IMR-90 (cell line): Measurements from ENCODE around the gene TMC3. TPM values are rescaled to one million over a fixed set of nuclear protein-coding genes. Genes with fewer than 3 reads are reported as not detected.

Experiments
- ATAC-seq: fragments of 200-7000 bp; cut with Tn5 transposase; 2 replicates; pipeline ENCODE4 v1.9.1; 2020; ENCODE audit warnings: low read depth, mild to moderate bottlenecking, moderate library complexity
- BruUV-seq: library from RNA; stranded (reverse); fragments of 400-500 nt; replicated peaks from 2 replicates; lab custom pipeline; 2021; lab: Mats Ljungman, UMichigan
- CTCF ChIA-PET: fragments of 300-600 bp; formaldehyde crosslinking; extraction: SDS; loops from one replicate; lab custom pipeline; 2021; ENCODE audit warnings: antibody characterized with exemption; lab: Yijun Ruan, JAX
- POLR2A ChIA-PET: fragments of 300-600 bp; sonication (Branson Sonifier 250); formaldehyde crosslinking; loops from one replicate; lab custom pipeline; 2022; ENCODE audit warnings: antibody characterized with exemption; ENCODE audit not compliant: unreplicated experiment; lab: Charles Lee
- DNase-seq: peaks from one replicate; pipeline ENCODE4 v3.0.0; 2013
- H2AFZ ChIP-seq: replicated peaks from 2 replicates; pipeline ENCODE3; 2013; ENCODE audit warnings: low read length, mild to moderate bottlenecking; ENCODE audit not compliant: poor library complexity
- H2AK5ac ChIP-seq: 2 replicates; pipeline ENCODE4 v1.6.1; 2013; ENCODE audit warnings: low read depth, low read length, inconsistent platforms
- H2AK9ac ChIP-seq: replicated peaks from 2 replicates; pipeline ENCODE3; 2013; ENCODE audit warnings: mild to moderate bottlenecking, low read depth, low read length, moderate library complexity; ENCODE audit not compliant: poor library complexity
- H2BK120ac ChIP-seq: 2 replicates; pipeline ENCODE4 v1.6.1; 2013; ENCODE audit warnings: low read depth, low read length, inconsistent platforms
- H2BK15ac ChIP-seq: 3 replicates; pipeline ENCODE4 v1.6.1; 2013; ENCODE audit warnings: low read depth, low read length, inconsistent platforms
- H2BK20ac ChIP-seq: 2 replicates; pipeline ENCODE4 v1.6.1; 2013; ENCODE audit warnings: low read depth, mild to moderate bottlenecking, inconsistent platforms, low read length, moderate library complexity
- H2BK5ac ChIP-seq: 2 replicates; pipeline ENCODE4 v1.6.1; 2013; ENCODE audit warnings: mild to moderate bottlenecking, low read depth, low read length, inconsistent platforms; ENCODE audit not compliant: poor library complexity, severe bottlenecking
- H3K14ac ChIP-seq: replicated peaks from 2 replicates; pipeline ENCODE4 v1.6.1; 2013; ENCODE audit warnings: low read depth, low read length, inconsistent platforms
- H3K18ac ChIP-seq: 2 replicates; pipeline ENCODE4 v1.6.1; 2013; ENCODE audit warnings: low read depth, low read length, control low read depth
- H3K23ac ChIP-seq: 2 replicates; pipeline ENCODE4 v1.6.1; 2013; ENCODE audit warnings: low read depth, low read length, inconsistent platforms
- H3K27ac ChIP-seq: 2 replicates; pipeline ENCODE4 v1.5.1; 2013; ENCODE audit warnings: mild to moderate bottlenecking, control low read depth, low read length; ENCODE audit not compliant: insufficient read depth
- H3K27me3 ChIP-seq: 2 replicates; pipeline ENCODE4 v1.6.1; 2013; ENCODE audit warnings: low read length; ENCODE audit not compliant: control insufficient read depth, insufficient read depth
- H3K36me3 ChIP-seq: 2 replicates; pipeline ENCODE4 v1.6.1; 2013; ENCODE audit warnings: low read length, mixed read lengths; ENCODE audit not compliant: control insufficient read depth, insufficient read depth
- H3K4ac ChIP-seq: 2 replicates; pipeline ENCODE4 v1.6.1; 2013; ENCODE audit warnings: low read depth, low read length, inconsistent platforms
- H3K4me1 ChIP-seq: 2 replicates; pipeline ENCODE4 v1.6.1; 2013; ENCODE audit warnings: low read length, mixed read lengths; ENCODE audit not compliant: control insufficient read depth, insufficient read depth
- H3K4me2 ChIP-seq: 2 replicates; pipeline ENCODE4 v1.6.1; 2013; ENCODE audit warnings: low read depth, mild to moderate bottlenecking, control low read depth, low read length, moderate library complexity
- H3K4me3 ChIP-seq: 2 replicates; pipeline ENCODE4 v1.5.1; 2013; ENCODE audit warnings: low read depth, mild to moderate bottlenecking, control low read depth, low read length, moderate library complexity; ENCODE audit not compliant: insufficient read depth
- H3K56ac ChIP-seq: 2 replicates; pipeline ENCODE4 v1.6.1; 2013; ENCODE audit warnings: low read length, inconsistent platforms; ENCODE audit not compliant: insufficient read depth; ENCODE audit errors: extremely low read depth
- H3K79me1 ChIP-seq, 2 experiments: 2 replicates each; pipeline ENCODE4 v1.6.1; 2013; ENCODE audit warnings: low read length in 2 of 2, inconsistent platforms in 1 of 2, low read depth in 1 of 2
- H3K9ac ChIP-seq: 2 replicates; pipeline ENCODE4 v1.6.1; 2013; ENCODE audit warnings: low read depth, low read length, control low read depth
- H3K9me1 ChIP-seq: 2 replicates; pipeline ENCODE4 v1.6.1; 2013; ENCODE audit warnings: low read length, inconsistent platforms; ENCODE audit not compliant: insufficient read depth
- H3K9me3 ChIP-seq: 2 replicates; pipeline ENCODE4 v1.6.1; 2013; ENCODE audit warnings: low read length; ENCODE audit not compliant: control insufficient read depth, insufficient read depth
- H4K20me1 ChIP-seq: 2 replicates; pipeline ENCODE4 v1.6.1; 2013; ENCODE audit warnings: low read length, inconsistent platforms; ENCODE audit not compliant: insufficient read depth
- H4K5ac ChIP-seq: 2 replicates; pipeline ENCODE4 v1.6.1; 2013; ENCODE audit warnings: mild to moderate bottlenecking, low read depth, low read length, control low read depth
- H4K8ac ChIP-seq, 2 experiments: 2 replicates each; pipeline ENCODE4 v1.6.1; 2013; ENCODE audit warnings: low read depth in 2 of 2, low read length in 2 of 2, control low read depth in 1 of 2, inconsistent platforms in 1 of 2
- H4K91ac ChIP-seq: 2 replicates; pipeline ENCODE4 v1.6.1; 2013; ENCODE audit warnings: low read depth, low read length, inconsistent platforms; ENCODE audit not compliant: insufficient read depth
- BHLHE40 ChIP-seq: fragments of 150-350 bp; IDR thresholded peaks from 2 replicates; pipeline ENCODE4 v1.6.1; 2016; ENCODE audit warnings: mild to moderate bottlenecking, low read depth, low read length
- CEBPB ChIP-seq: IDR thresholded peaks from 2 replicates; pipeline ENCODE4 v1.6.1; 2012; ENCODE audit warnings: low read depth, low read length, improper control_type of control experiment
- CHD1 ChIP-seq: IDR thresholded peaks from 2 replicates; pipeline ENCODE4 v1.6.1; 2012; ENCODE audit warnings: low read depth, low read length, improper control_type of control experiment
- CTCF ChIP-seq: conservative IDR thresholded peaks from 2 replicates; pipeline ENCODE4 v1.5.1; 2012; ENCODE audit warnings: mild to moderate bottlenecking, low read depth, low read length, improper control_type of control experiment
- ELK1 ChIP-seq: fragments of 150-350 bp; IDR thresholded peaks from 2 replicates; pipeline ENCODE4 v1.6.1; 2016; ENCODE audit warnings: low read depth, mild to moderate bottlenecking, low read length, moderate library complexity, borderline replicate concordance
- FOS ChIP-seq: fragments of 150-350 bp; IDR thresholded peaks from 2 replicates; pipeline ENCODE4 v1.6.1; 2016; ENCODE audit warnings: low read depth, low read length
- MAFK ChIP-seq: IDR thresholded peaks from 2 replicates; pipeline ENCODE4 v1.6.1; 2012; ENCODE audit warnings: low read depth, low read length, improper control_type of control experiment
- MAZ ChIP-seq: IDR thresholded peaks from 2 replicates; pipeline ENCODE4 v1.6.1; 2012; ENCODE audit warnings: low read depth, mild to moderate bottlenecking, low read length, improper control_type of control experiment, moderate library complexity, borderline replicate concordance
- MXI1 ChIP-seq: IDR thresholded peaks from 2 replicates; pipeline ENCODE4 v1.6.1; 2012; ENCODE audit warnings: low read depth, mild to moderate bottlenecking, low read length, moderate library complexity, borderline replicate concordance
- NFE2L2 ChIP-seq: fragments of 150-350 bp; IDR thresholded peaks from 2 replicates; pipeline ENCODE4 v1.6.1; 2016; ENCODE audit warnings: low read depth, mild to moderate bottlenecking, low read length
- POLR2A ChIP-seq: IDR thresholded peaks from 2 replicates; pipeline ENCODE4 v1.6.1; 2012; ENCODE audit warnings: mild to moderate bottlenecking, low read depth, low read length
- RAD21 ChIP-seq: IDR thresholded peaks from 2 replicates; pipeline ENCODE4 v1.6.1; 2012; ENCODE audit warnings: low read length, improper control_type of control experiment
- RCOR1 ChIP-seq: IDR thresholded peaks from 2 replicates; pipeline ENCODE4 v1.6.1; 2012; ENCODE audit warnings: mild to moderate bottlenecking, low read length, improper control_type of control experiment; ENCODE audit not compliant: insufficient replicate concordance
- RFX5 ChIP-seq: IDR thresholded peaks from 2 replicates; pipeline ENCODE4 v1.8.0; 2012; ENCODE audit warnings: low read depth, mild to moderate bottlenecking, low read length, moderate library complexity
- SMC3 ChIP-seq: fragments of 150-350 bp; IDR thresholded peaks from 2 replicates; pipeline ENCODE4 v1.6.1; 2016; ENCODE audit warnings: low read depth, mild to moderate bottlenecking, antibody characterized with exemption, low read length, moderate library complexity
- USF2 ChIP-seq: fragments of 150-350 bp; IDR thresholded peaks from 2 replicates; pipeline ENCODE4 v1.6.1; 2017; ENCODE audit warnings: mild to moderate bottlenecking, antibody characterized with exemption, low read length, low read depth
- WGBS, 2 experiments: methylation state at CpG; one replicate each; pipeline versions ENCODE4 v1.1.5 to v1.1.7; 2013; ENCODE audit warnings: missing lambda C conversion rate in 2 of 2; ENCODE audit not compliant: insufficient read length in 1 of 2; ENCODE audit errors: extremely low coverage in 2 of 2; 5-methylcytosine and 5-hydroxymethylcytosine counted together
- dilution Hi-C: fragments of 300-500 bp; cut with HindIII; formaldehyde crosslinking; loops from one replicate; pipeline ENCODE4 v1.14.3; 2018; ENCODE audit warnings: low sequenced_read_pairs; ENCODE audit not compliant: unreplicated experiment
- in situ Hi-C: fragments of 300-500 bp; cut with MboI; formaldehyde crosslinking; loops from 3 replicates; pipeline ENCODE4 v1.14.3; 2019; ENCODE audit warnings: low sequenced_read_pairs, inconsistent platforms, mixed read lengths
- intact Hi-C: fragments of 100-400 bp; cut with micrococcal nuclease; formaldehyde crosslinking; loops from 2 replicates; pipeline ENCODE4 v1.10.0; 2022
- polyA plus RNA-seq, 3 experiments: library from polyadenylated mRNA; depleted of rRNA; stranded (reverse); fragments of >200 nt; gene quantifications; 2 replicates each; pipeline ENCODE4 v1.2.3, GENCODE V29; 2012; ENCODE audit warnings: low replicate concordance in 1 of 3
- total RNA-seq: library from RNA; depleted of rRNA; stranded (reverse); fragments of >200 nt; gene quantifications from 2 replicates; pipeline ENCODE4 v1.2.3, GENCODE V29; 2012

Gene TMC3
- total and polyA plus RNA-seq, 2 of the 4 experiments (the other 2 are of a cell fraction): not detected

- H3K4ac ChIP-seq: peak overlapping the region; percentile 61; the same call in 1 of the 2 replicates
- ChIA-PET CTCF (no interaction called here), POLR2A (no interaction called here)
- BruUV-seq: no TSS peak
- no peak overlapping the region for H3K27ac ChIP-seq
- intact Hi-C loops (no loop called here), in situ Hi-C loops (no loop called here), dilution Hi-C loops (no loop called here)
- peak overlapping the region; percentile 88 for H2AK5ac ChIP-seq
- TF ChIP-seq USF2: no peak
- no peak for TF ChIP-seq NFE2L2
- no peak for TF ChIP-seq BHLHE40
- TF ChIP-seq FOS: no peak
- no peak for TF ChIP-seq SMC3
- no peak for TF ChIP-seq MAZ
- TF ChIP-seq RCOR1: no peak
- TF ChIP-seq ELK1: no peak
- TF ChIP-seq CHD1: no peak
- no peak for TF ChIP-seq CTCF
- no peak for TF ChIP-seq RAD21
- no peak for TF ChIP-seq RFX5
- no peak for TF ChIP-seq POLR2A
- TF ChIP-seq MXI1: no peak
- no peak for TF ChIP-seq CEBPB
- TF ChIP-seq MAFK: no peak
- no peak overlapping the region for H2BK5ac ChIP-seq
- H3K56ac ChIP-seq: no peak overlapping the region
- H3K9me1 ChIP-seq: peaks cover 33% of the 10 kb centered on the region
- no peak for DNase-seq
- H4K20me1 ChIP-seq: no peaks in the 10 kb centered on the region
- no peaks in the 10 kb centered on the region for H3K9me3 ChIP-seq
- H2BK120ac ChIP-seq: peak overlapping the region; percentile 77
- peak overlapping the region; percentile 45; the same call in 1 of the 2 replicates for H3K23ac ChIP-seq
- H2AK9ac ChIP-seq: no peak overlapping the region
- WGBS, 2 experiments: 100% methylated on average over 1 of the region's 5 CpGs; no CpG with 5 or more reads in 1 of the 2 experiments
- H3K9ac ChIP-seq: no peak overlapping the region
- H2AFZ ChIP-seq: peak overlapping the region; percentile 18
- no peak overlapping the region for H3K18ac ChIP-seq
- H4K5ac ChIP-seq: no peak overlapping the region
- no peak overlapping the region for H3K4me3 ChIP-seq
- H3K14ac ChIP-seq: no peak overlapping the region
- peak overlapping the region; percentile 44; the same call in 1 of the 3 replicates for H2BK15ac ChIP-seq
- peak overlapping the region; percentile 65; the same call in 1 of the 2 replicates for H4K91ac ChIP-seq
- H3K4me1 ChIP-seq: peaks cover 19% of the 10 kb centered on the region
- H3K36me3 ChIP-seq: peaks cover 49% of the 10 kb centered on the region
- no peak overlapping the region for H3K4me2 ChIP-seq
- 0 out of 4 replicates have a peak, but pooled peaks cover 0 to 11% of the 10 kb centered on the region in 2 experiments for H3K79me1 ChIP-seq
- no peak overlapping the region for H4K8ac ChIP-seq
- peak overlapping the region; percentile 57 for H2BK20ac ChIP-seq
- no peak for ATAC-seq
- H3K27me3 ChIP-seq: no peaks in the 10 kb centered on the region
Observed at GRCh38 chr15:81314378-81314777, 59.6 kb downstream of the TMC3 start.
